Body of pancreas (tissue), 4 donors: ENCODE results near the gene NCAM2. TPM values are rescaled to one million over a fixed set of nuclear protein-coding genes. Genes with fewer than 3 reads are reported as not detected.

Experiments
- ATAC-seq: fragments of 150-250 bp; one replicate; pipeline ENCODE4 v1.9.1; 2016
- DNase-seq, 4 donors: peaks; one replicate each; pipeline ENCODE4 v3.0.0-alpha.2; 2019
- H3K27ac ChIP-seq, 4 donors: fragments of 200-600 bp; sonication (generic); 1 replicate in 3 of 4; 2 replicates in 1 of 4; pipeline versions ENCODE4 v1.5.1 to v1.6.1; 2016 to 2019; ENCODE audit warnings: mild to moderate bottlenecking in 1 of 4, mixed read lengths in 1 of 4, moderate library complexity in 1 of 4
- H3K27me3 ChIP-seq, 2 donors: fragments of 200-600 bp; sonication (generic); one replicate each; pipeline ENCODE4 v1.6.0; 2016; ENCODE audit warnings: mild to moderate bottlenecking in 1 of 2
- H3K36me3 ChIP-seq, 2 donors: fragments of 200-600 bp; sonication (generic); replicated peaks in 1 of 2; 2 replicates each; pipeline ENCODE4 v1.5.1; 2016; ENCODE audit warnings: low read depth in 2 of 2; ENCODE audit not compliant: insufficient read depth in 1 of 2
- H3K4me1 ChIP-seq: fragments of 200-600 bp; sonication (generic); one replicate; pipeline ENCODE4 v1.6.0; 2016
- H3K4me3 ChIP-seq, 2 donors: fragments of 200-600 bp; sonication (generic); 1 replicate in 1 of 2; 2 replicates in 1 of 2; pipeline ENCODE4 v1.5.1; 2016 to 2019
- H3K9me3 ChIP-seq, 3 donors: fragments of 200-600 bp; sonication (generic); 1 replicate in 2 of 3; 2 replicates in 1 of 3; pipeline ENCODE4 v1.5.1; 2016
- CTCF ChIP-seq, 7 experiments: fragments of 450-650 bp in 4 of 7; fragments of 200-600 bp in 3 of 7; sonication (generic) in 3 of 7; IDR thresholded peaks; one replicate each; pipeline ENCODE4 v1.5.1; 2016 to 2019; ENCODE audit warnings: antibody characterized with exemption in 7 of 7
- POLR2A ChIP-seq, 3 donors: fragments of 450-650 bp; IDR thresholded peaks; one replicate each; pipeline ENCODE4 v1.6.1; 2016; ENCODE audit warnings: antibody characterized with exemption in 3 of 3, mild to moderate bottlenecking in 2 of 3
- WGBS, 2 donors: methylation state at CpG; one replicate each; pipeline ENCODE4 v1.1.5; 2017; 5-methylcytosine and 5-hydroxymethylcytosine counted together
- intact Hi-C: fragments of 100-400 bp; cut with DNase I; formaldehyde crosslinking; loops from one replicate; pipeline ENCODE4 v1.15.1; 2023
- total RNA-seq, 2 donors: library from RNA; depleted of rRNA; stranded (reverse); fragments of >200 nt; gene quantifications; one replicate each; pipeline ENCODE4 v1.1.0, GENCODE V29; 2016

NCAM2 gene
- total RNA-seq, 2 donors from 2014 or later, result under 0.01 to 0.26 TPM

GRCh38 chr21:20971296-20971921 is 26.8 kb upstream of the NCAM2 start:
- intact Hi-C loops, result no loop called here
- no peak overlapping the region for H3K4me3 ChIP-seq
- H3K27me3 ChIP-seq, result no peaks in the 10 kb centered on the region
- 1 to 4% methylated on average over 2 of the region's 2 CpGs for WGBS, 2 donors
- ATAC-seq (no peak), DNase-seq (peak; percentile 16 to 49 (median 40))
- H3K4me1 ChIP-seq, result no peaks in the 10 kb centered on the region
- H3K36me3 ChIP-seq, result no peaks in the 10 kb centered on the region
- TF ChIP-seq POLR2A (IDR thresholded peaks at IDR 0.05) (no peak), CTCF (IDR thresholded peaks at IDR 0.05) (peak in 6 of 7 experiments; percentile 8 to 37 (median 24))
- H3K27ac ChIP-seq, result no peak overlapping the region
- no peaks in the 10 kb centered on the region for H3K9me3 ChIP-seq

GRCh38 chr21:20994790-20995189 is 3.4 kb upstream of the NCAM2 start:
- DNase-seq, result no peak
- H3K27me3 ChIP-seq, result no peaks in the 10 kb centered on the region
- H3K36me3 ChIP-seq, result no peaks in the 10 kb centered on the region
- H3K9me3 ChIP-seq, result no peaks in the 10 kb centered on the region
- TF ChIP-seq POLR2A (IDR thresholded peaks at IDR 0.05) (no peak), CTCF (IDR thresholded peaks at IDR 0.05) (no peak)
- no peak for ATAC-seq
- no peak overlapping the region for H3K4me3 ChIP-seq
- intact Hi-C loops, result no loop called here
- H3K4me1 ChIP-seq, result peaks cover 16% of the 10 kb centered on the region
- H3K27ac ChIP-seq, result no peak overlapping the region
- WGBS, 2 donors, result 68 to 82% methylated on average over 7 of the region's 7 CpGs

- H3K4me3 ChIP-seq, result no peak overlapping the region
- ATAC-seq, result no peak
- TF ChIP-seq CTCF (IDR thresholded peaks at IDR 0.05), result no peak
- TF ChIP-seq POLR2A (IDR thresholded peaks at IDR 0.05), result no peak
- WGBS, 2 donors, result 25 to 35% methylated on average over 25 to 27 of the region's 27 CpGs
- DNase-seq, result no peak
- H3K9me3 ChIP-seq, result no peaks in the 10 kb centered on the region
- no peak overlapping the region for H3K27ac ChIP-seq
- H3K36me3 ChIP-seq, result no peaks in the 10 kb centered on the region
- peaks cover 16% of the 10 kb centered on the region for H3K4me1 ChIP-seq
- H3K27me3 ChIP-seq, result no peaks in the 10 kb centered on the region
- intact Hi-C loops, result no loop called here
Observed at GRCh38 chr21:20996421-20997310, 1.5 kb upstream of the NCAM2 start.

GRCh38 chr21:20997311-20997635 is 936 bp upstream of the NCAM2 start:
- peak; percentile 9 for ATAC-seq
- WGBS, 2 donors, result 2 to 3% methylated on average over 5 to 20 of the region's 20 CpGs
- TF ChIP-seq POLR2A (IDR thresholded peaks at IDR 0.05), result no peak
- no peak for TF ChIP-seq CTCF (IDR thresholded peaks at IDR 0.05)
- DNase-seq, result peak in 2 of 4 donors; percentile 11 to 13
- Histone ChIP-seq H3K4me3 (no peak overlapping the region), H3K27ac (no peak overlapping the region), H3K9me3 (no peaks in the 10 kb centered on the region), H3K36me3 (no peaks in the 10 kb centered on the region), H3K27me3 (no peaks in the 10 kb centered on the region), H3K4me1 (peaks cover 16% of the 10 kb centered on the region)
- intact Hi-C loops, result no loop called here
